Activated CD4-positive, alpha-beta memory T cell treated with anti-CD3 and anti-CD28 coated beads, Interleukin-2, amount 10 ng/mL, durations not matched to agents 7 days and 5 days (primary cell): ENCODE data around the gene FRMD6. TPM values are rescaled to one million over a fixed set of nuclear protein-coding genes. Genes with fewer than 3 reads are reported as not detected.

Experiments
- CTCF ChIA-PET: fragments of 350-600 bp; sonication (Branson Sonifier 250); formaldehyde crosslinking; loops from one replicate; lab custom pipeline; 2021; ENCODE audit warnings: antibody characterized with exemption, inconsistent platforms; lab: Charles Lee
- POLR2A ChIA-PET: fragments of 350-600 bp; sonication (Branson Sonifier 250); formaldehyde crosslinking; loops from one replicate; lab custom pipeline; 2021; ENCODE audit warnings: antibody characterized with exemption; lab: Charles Lee
- DNase-seq: peaks from one replicate; pipeline ENCODE4 v3.0.0-alpha.2; 2020
- H3K27ac Mint-ChIP-seq: one replicate; pipeline ENCODE4 v1.8.0; 2021; ENCODE audit warnings: mild to moderate bottlenecking, mixed read lengths
- H3K27me3 Mint-ChIP-seq: one replicate; pipeline ENCODE4 v1.8.0; 2021; ENCODE audit warnings: mixed read lengths
- H3K36me3 Mint-ChIP-seq: one replicate; pipeline ENCODE4 v1.8.0; 2021; ENCODE audit warnings: low read depth, mixed read lengths
- H3K4me1 Mint-ChIP-seq: one replicate; pipeline ENCODE4 v1.8.0; 2021; ENCODE audit warnings: mixed read lengths
- H3K4me3 Mint-ChIP-seq: one replicate; pipeline ENCODE4 v1.8.0; 2021; ENCODE audit warnings: mild to moderate bottlenecking, mixed read lengths
- H3K9me3 Mint-ChIP-seq: one replicate; pipeline ENCODE4 v1.8.0; 2021; ENCODE audit warnings: mixed read lengths
- total RNA-seq, 2 experiments: library from RNA; stranded (reverse); gene quantifications; one replicate each; pipeline ENCODE4 v1.2.3, GENCODE V29; 2021

The FRMD6 gene
- total RNA-seq, 2 experiments from 2014 or later: 3.3 TPM

- Mint-ChIP-seq H3K9me3 (no peaks in the 10 kb centered on the region), H3K36me3 (no peaks in the 10 kb centered on the region), H3K27me3 (peaks cover 11% of the 10 kb centered on the region), H3K4me3 (no peak overlapping the region), H3K27ac (no peak overlapping the region), H3K4me1 (no peaks in the 10 kb centered on the region)
- ChIA-PET POLR2A (no interaction called here), CTCF (no interaction called here)
- no peak for DNase-seq
Observed at GRCh38 chr14:51638071-51638944, 13.4 kb upstream of the FRMD6 start.

- POLR2A ChIA-PET: no interaction called here
- DNase-seq: no peak
- no peaks in the 10 kb centered on the region for H3K36me3 Mint-ChIP-seq
- H3K4me1 Mint-ChIP-seq: no peaks in the 10 kb centered on the region
- no peak overlapping the region for H3K4me3 Mint-ChIP-seq
- H3K27me3 Mint-ChIP-seq: peaks cover 10% of the 10 kb centered on the region
- H3K9me3 Mint-ChIP-seq: no peaks in the 10 kb centered on the region
- H3K27ac Mint-ChIP-seq: no peak overlapping the region
- CTCF ChIA-PET: interaction anchor here (2.1 kb wide), 1 partner anchor 12 kb away, joined by 8 read pairs; the partner anchor contains the start of gene FRMD6
Observed at GRCh38 chr14:51639668-51640316, 11.9 kb upstream of the FRMD6 start.

- POLR2A ChIA-PET: no interaction called here
- Mint-ChIP-seq H3K36me3 (no peaks in the 10 kb centered on the region), H3K4me3 (no peak overlapping the region), H3K27ac (no peak overlapping the region), H3K9me3 (no peaks in the 10 kb centered on the region), H3K4me1 (no peaks in the 10 kb centered on the region), H3K27me3 (peaks cover 7% of the 10 kb centered on the region)
- DNase-seq: no peak
- CTCF ChIA-PET: interaction anchor here (2.2 kb wide), 1 partner anchor 10 kb away, joined by 11 read pairs; no protein-coding TSS in a partner anchor
Observed at GRCh38 chr14:51643140-51643539, 8.6 kb upstream of the FRMD6 start.

GRCh38 chr14:51644217-51644933 lies 7.3 kb upstream of the FRMD6 start:
- ChIA-PET POLR2A (no interaction called here), CTCF (interaction anchor here (2.2 kb wide), 1 partner anchor 9 kb away, joined by 11 read pairs; no protein-coding TSS in a partner anchor)

GRCh38 chr14:51648296-51648695 lies 3.4 kb upstream of the FRMD6 start:
- no peaks in the 10 kb centered on the region for H3K9me3 Mint-ChIP-seq
- peaks cover 11% of the 10 kb centered on the region for H3K27me3 Mint-ChIP-seq
- POLR2A ChIA-PET: no interaction called here
- H3K4me3 Mint-ChIP-seq: no peak overlapping the region
- H3K4me1 Mint-ChIP-seq: peaks cover 16% of the 10 kb centered on the region
- H3K36me3 Mint-ChIP-seq: no peaks in the 10 kb centered on the region
- H3K27ac Mint-ChIP-seq: no peak overlapping the region
- CTCF ChIA-PET: no interaction called here
- DNase-seq: no peak

More at GRCh38 chr14:51644217-51644933, 7.3 kb upstream of the FRMD6 start:
- no peaks in the 10 kb centered on the region for H3K9me3 Mint-ChIP-seq
- H3K27ac Mint-ChIP-seq: no peak overlapping the region
- peaks cover 5% of the 10 kb centered on the region for H3K27me3 Mint-ChIP-seq
- H3K4me1 Mint-ChIP-seq: no peaks in the 10 kb centered on the region
- no peaks in the 10 kb centered on the region for H3K36me3 Mint-ChIP-seq
- no peak overlapping the region for H3K4me3 Mint-ChIP-seq
- no peak for DNase-seq

GRCh38 chr14:51650716-51651387 lies 858 bp upstream of the FRMD6 start:
- Mint-ChIP-seq H3K4me1 (peaks cover 30% of the 10 kb centered on the region), H3K4me3 (peak overlapping the region; percentile 75), H3K36me3 (no peaks in the 10 kb centered on the region), H3K27me3 (peaks cover 24% of the 10 kb centered on the region), H3K9me3 (no peaks in the 10 kb centered on the region), H3K27ac (peak overlapping the region; percentile 16)
- ChIA-PET POLR2A (interaction anchor here (1.5 kb wide), 1 partner anchor 210 kb away, joined by 5 read pairs; the partner anchor contains the start of gene GNG2), CTCF (interaction anchor here (0.7 to 2.6 kb wide), 4 partner anchors 10 to 344 kb away, joined by 4 to 12 read pairs (median 8); no protein-coding TSS in a partner anchor)
- no peak for DNase-seq

- Mint-ChIP-seq H3K27me3 (peaks cover 31% of the 10 kb centered on the region), H3K4me1 (peaks cover 30% of the 10 kb centered on the region), H3K4me3 (peak overlapping the region; percentile 79), H3K36me3 (no peaks in the 10 kb centered on the region), H3K9me3 (no peaks in the 10 kb centered on the region), H3K27ac (no peak overlapping the region)
- ChIA-PET CTCF (interaction anchor here (0.8 to 2.6 kb wide), 18 partner anchors 9 to 792 kb away, joined by 3 to 12 read pairs (median 6); partner anchors contain the start of gene GNG2), POLR2A (interaction anchor here (0.6 to 1.5 kb wide), 8 partner anchors 98 to 625 kb away, joined by 3 to 5 read pairs (median 3); partner anchors contain the start of gene GNG2)
- peak; percentile 39 for DNase-seq
Observed at GRCh38 chr14:51652168-51653078, 713 bp downstream of the FRMD6 start.

- H3K4me3 Mint-ChIP-seq: peak overlapping the region; percentile 79
- DNase-seq: no peak
- H3K36me3 Mint-ChIP-seq: no peaks in the 10 kb centered on the region
- ChIA-PET CTCF (interaction anchor here (0.9 to 2.6 kb wide), 17 partner anchors 10 to 370 kb away, joined by 3 to 12 read pairs (median 6); partner anchors contain the start of gene GNG2), POLR2A (interaction anchor here (0.6 to 1.5 kb wide), 5 partner anchors 97 to 626 kb away, joined by 3 to 5 read pairs (median 3); no protein-coding TSS in a partner anchor)
- H3K27ac Mint-ChIP-seq: no peak overlapping the region
- H3K9me3 Mint-ChIP-seq: no peaks in the 10 kb centered on the region
- H3K27me3 Mint-ChIP-seq: peaks cover 33% of the 10 kb centered on the region
- peaks cover 30% of the 10 kb centered on the region for H3K4me1 Mint-ChIP-seq
Observed at GRCh38 chr14:51653079-51653774, 1.5 kb downstream of the FRMD6 start.

GRCh38 chr14:51653775-51654532 lies 2.2 kb downstream of the FRMD6 start:
- Mint-ChIP-seq H3K36me3 (no peaks in the 10 kb centered on the region), H3K27ac (no peak overlapping the region), H3K4me3 (no peak overlapping the region), H3K27me3 (peaks cover 37% of the 10 kb centered on the region), H3K4me1 (peaks cover 33% of the 10 kb centered on the region), H3K9me3 (no peaks in the 10 kb centered on the region)
- POLR2A ChIA-PET: no interaction called here
- no peak for DNase-seq
- CTCF ChIA-PET: interaction anchor here (0.6 to 2.6 kb wide), 7 partner anchors 10 to 582 kb away, joined by 3 to 11 read pairs (median 4); no protein-coding TSS in a partner anchor

GRCh38 chr14:51654533-51654845 lies 2.8 kb downstream of the FRMD6 start:
- Mint-ChIP-seq H3K27ac (no peak overlapping the region), H3K27me3 (peaks cover 38% of the 10 kb centered on the region), H3K4me3 (no peak overlapping the region), H3K36me3 (no peaks in the 10 kb centered on the region), H3K4me1 (peaks cover 33% of the 10 kb centered on the region), H3K9me3 (no peaks in the 10 kb centered on the region)
- ChIA-PET POLR2A (no interaction called here), CTCF (no interaction called here)
- DNase-seq: no peak
